Stomach (tissue), 9 donors: ENCODE measurements around the gene MAPK8IP2. TPM values are rescaled to one million over a fixed set of nuclear protein-coding genes. Genes with fewer than 3 reads are reported as not detected.

Source experiments
- DNase-seq, 2 donors: peaks; one replicate each; pipeline versions ENCODE4 v3.0.0 to v3.0.0-alpha.2; 2013 to 2019
- H3K27ac ChIP-seq, 5 donors: fragments of 200-600 bp in 4 of 5; sonication (generic) in 4 of 5; one replicate each; pipeline ENCODE4 v1.5.1; 2013 to 2019; ENCODE audit warnings: mild to moderate bottlenecking in 1 of 5, moderate library complexity in 1 of 5
- H3K27me3 ChIP-seq, 3 donors: fragments of 200-600 bp; sonication (generic); one replicate each; pipeline ENCODE4 v1.5.1; 2017 to 2019; ENCODE audit warnings: mixed run types in 1 of 3
- H3K36me3 ChIP-seq, 4 donors: fragments of 200-600 bp; sonication (generic); 1 replicate in 3 of 4; 2 replicates in 1 of 4; pipeline ENCODE4 v1.5.1; 2016 to 2019
- H3K4me1 ChIP-seq, 4 donors: fragments of 200-600 bp; sonication (generic); one replicate each; pipeline ENCODE4 v1.5.1; 2016 to 2019
- H3K4me3 ChIP-seq, 4 donors: fragments of 200-600 bp; sonication (generic) in 3 of 4; one replicate each; pipeline ENCODE4 v1.5.1; 2016 to 2019; ENCODE audit warnings: mild to moderate bottlenecking in 1 of 4
- H3K9me3 ChIP-seq, 4 donors: fragments of 200-600 bp; sonication (generic); one replicate each; pipeline ENCODE4 v1.5.1; 2016 to 2019
- EP300 ChIP-seq: sonication (generic); formaldehyde crosslinking; IDR thresholded peaks from one replicate; pipeline ENCODE4 v1.6.1; 2017; ENCODE audit warnings: antibody characterized with exemption
- POLR2A ChIP-seq, 4 donors: fragments of 450-650 bp; IDR thresholded peaks; one replicate each; pipeline ENCODE4 v1.6.1; 2016; ENCODE audit warnings: antibody characterized with exemption in 4 of 4, control low read depth in 2 of 4, mild to moderate bottlenecking in 1 of 4, moderate library complexity in 1 of 4
- POLR2AphosphoS5 ChIP-seq, 3 donors: sonication (generic); formaldehyde crosslinking; IDR thresholded peaks; one replicate each; pipeline ENCODE4 v1.6.1; 2016; ENCODE audit warnings: antibody characterized with exemption in 3 of 3
- WGBS, 5 donors: extraction: QIAGEN DNeasy Blood & Tissue Kit in 3 of 5; methylation state at CpG; one replicate each; pipeline versions ENCODE4 v1.1.5 to v1.1.7; 2013 to 2018; 5-methylcytosine and 5-hydroxymethylcytosine counted together
- intact Hi-C: fragments of 100-400 bp; cut with DNase I; formaldehyde crosslinking; loops from one replicate; pipeline ENCODE4 v1.15.1; 2023; ENCODE audit warnings: low total_unique reads
- polyA plus RNA-seq, 3 donors: library from polyadenylated mRNA; stranded (reverse); fragments of 200-250 nt; gene quantifications; one replicate each; pipeline ENCODE4 v1.2.3, GENCODE V29; 2013
- total RNA-seq, 5 donors: library from RNA; depleted of rRNA; stranded (reverse); fragments of >200 nt; gene quantifications; one replicate each; pipeline versions ENCODE4 v1.1.0 to v1.2.3, GENCODE V29; 2014 to 2016
- TF ChIP-seq, protein P1 (sequence below), 7 experiments: fragments of 450-650 bp in 4 of 7; fragments of 200-600 bp in 3 of 7; sonication (generic) in 3 of 7; IDR thresholded peaks; one replicate each; pipeline ENCODE4 v1.5.1; 2016 to 2019; ENCODE audit warnings: antibody characterized with exemption in 7 of 7, control low read depth in 2 of 7, mild to moderate bottlenecking in 1 of 7
- donor health status: healthy with polysubstance abuse.
- donor health status: Bipolar disorder and iron deficiency.
- donor health status: healthy.

MAPK8IP2 gene
- total and polyA plus RNA-seq, 8 donors, result 0.43 to 5.8 (median 0.85) TPM

DNA sequence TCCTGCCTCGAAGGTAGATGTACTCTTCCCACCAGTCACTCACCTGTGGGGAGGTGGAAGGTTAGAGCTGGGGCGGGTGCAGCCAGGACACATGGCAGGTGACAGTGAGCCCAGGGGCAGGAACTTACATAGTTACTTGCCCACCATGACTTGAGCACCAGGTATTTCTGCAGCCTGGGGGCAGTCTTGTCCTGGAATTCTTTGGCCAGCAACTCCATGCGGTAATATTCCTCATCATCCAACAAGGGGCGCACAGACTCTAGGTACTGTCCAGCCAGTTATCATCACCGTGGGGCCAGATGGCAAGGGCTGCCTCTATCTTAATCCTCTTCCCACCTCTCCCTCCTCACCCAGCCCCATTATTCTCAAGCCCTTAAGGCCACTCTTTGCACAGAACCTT is 24.5 kb upstream of the MAPK8IP2 start:
- Histone ChIP-seq H3K27ac (no peak overlapping the region), H3K36me3 (peaks cover 0 to 59% (median 38%) of the 10 kb centered on the region in 4 donors), H3K9me3 (no peaks in the 10 kb centered on the region), H3K4me1 (peaks cover 14 to 26% (median 25%) of the 10 kb centered on the region in 4 donors), H3K27me3 (peaks cover 0 to 15% (median 5%) of the 10 kb centered on the region in 3 donors), H3K4me3 (no peak overlapping the region)
- peak in 1 of 2 donors; percentile 73 for DNase-seq
- intact Hi-C loops, result no loop called here
- WGBS, 5 donors, result 50 to 63% (median 56%) methylated on average over 4 to 5 of the region's 5 CpGs
- TF ChIP-seq, protein P1, sequence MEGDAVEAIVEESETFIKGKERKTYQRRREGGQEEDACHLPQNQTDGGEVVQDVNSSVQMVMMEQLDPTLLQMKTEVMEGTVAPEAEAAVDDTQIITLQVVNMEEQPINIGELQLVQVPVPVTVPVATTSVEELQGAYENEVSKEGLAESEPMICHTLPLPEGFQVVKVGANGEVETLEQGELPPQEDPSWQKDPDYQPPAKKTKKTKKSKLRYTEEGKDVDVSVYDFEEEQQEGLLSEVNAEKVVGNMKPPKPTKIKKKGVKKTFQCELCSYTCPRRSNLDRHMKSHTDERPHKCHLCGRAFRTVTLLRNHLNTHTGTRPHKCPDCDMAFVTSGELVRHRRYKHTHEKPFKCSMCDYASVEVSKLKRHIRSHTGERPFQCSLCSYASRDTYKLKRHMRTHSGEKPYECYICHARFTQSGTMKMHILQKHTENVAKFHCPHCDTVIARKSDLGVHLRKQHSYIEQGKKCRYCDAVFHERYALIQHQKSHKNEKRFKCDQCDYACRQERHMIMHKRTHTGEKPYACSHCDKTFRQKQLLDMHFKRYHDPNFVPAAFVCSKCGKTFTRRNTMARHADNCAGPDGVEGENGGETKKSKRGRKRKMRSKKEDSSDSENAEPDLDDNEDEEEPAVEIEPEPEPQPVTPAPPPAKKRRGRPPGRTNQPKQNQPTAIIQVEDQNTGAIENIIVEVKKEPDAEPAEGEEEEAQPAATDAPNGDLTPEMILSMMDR (IDR thresholded peaks at IDR 0.05), result peak in 1 of 7 experiments; percentile 25
- TF ChIP-seq POLR2AphosphoS5 (IDR thresholded peaks at IDR 0.05), result no peak
- no peak for TF ChIP-seq POLR2A (IDR thresholded peaks at IDR 0.05)
- TF ChIP-seq EP300, result no peak

DNA sequence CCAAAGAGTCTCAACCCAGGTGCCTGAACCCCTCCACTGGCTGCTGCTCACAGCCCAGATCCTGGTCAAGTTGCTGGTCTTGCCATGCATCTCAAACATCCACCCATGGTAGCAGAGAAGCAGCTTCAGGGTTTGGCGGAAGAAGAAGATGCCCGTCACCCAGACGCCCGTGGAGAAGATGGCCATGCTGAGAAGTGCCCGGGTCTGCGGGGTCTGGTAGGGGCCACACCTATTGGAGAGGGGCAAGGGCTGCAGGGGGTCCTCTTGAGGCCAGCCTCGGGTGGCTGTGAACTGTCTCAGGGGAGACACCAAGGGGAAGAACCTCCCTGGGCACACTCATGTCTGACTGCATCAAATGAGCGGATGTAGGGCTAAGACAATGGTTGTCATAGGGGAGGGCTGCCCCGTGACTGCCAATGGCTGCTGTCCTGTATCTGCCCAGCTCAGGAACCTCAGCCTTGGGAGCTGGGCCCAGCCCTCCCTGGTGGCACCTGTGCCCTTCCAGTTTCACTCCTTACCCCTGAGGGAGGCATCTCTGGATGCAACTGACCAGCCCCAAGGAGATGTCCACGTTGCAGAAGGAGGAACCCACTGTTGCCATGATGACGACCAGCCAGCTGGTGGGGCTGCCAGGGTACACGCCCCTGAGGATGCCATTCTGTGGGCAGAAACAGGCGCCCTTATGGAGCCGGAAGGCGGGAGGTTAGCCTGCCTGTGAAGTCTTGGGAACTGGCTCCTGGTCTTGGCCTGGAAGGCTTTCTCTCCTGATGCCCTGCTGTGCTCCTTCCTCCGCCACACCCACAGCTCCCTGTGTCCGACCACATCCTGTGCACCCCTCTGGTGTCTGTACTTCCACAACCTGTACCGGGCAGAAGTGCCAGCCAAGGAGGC is 23.5 kb upstream of the MAPK8IP2 start:
- WGBS, 5 donors, result 76 to 82% (median 81%) methylated on average over 17 to 18 of the region's 18 CpGs
- H3K27ac ChIP-seq, result no peak overlapping the region
- H3K9me3 ChIP-seq, result no peaks in the 10 kb centered on the region
- no peak overlapping the region for H3K4me3 ChIP-seq
- H3K4me1 ChIP-seq, result peaks cover 24 to 36% (median 30%) of the 10 kb centered on the region in 4 donors
- DNase-seq, result no peak
- intact Hi-C loops, result no loop called here
- peaks cover 0 to 15% (median 5%) of the 10 kb centered on the region in 3 donors for H3K27me3 ChIP-seq
- peaks cover 0 to 51% (median 29%) of the 10 kb centered on the region in 4 donors for H3K36me3 ChIP-seq
- TF ChIP-seq POLR2AphosphoS5 (IDR thresholded peaks at IDR 0.05) (no peak), POLR2A (IDR thresholded peaks at IDR 0.05) (no peak)

DNA sequence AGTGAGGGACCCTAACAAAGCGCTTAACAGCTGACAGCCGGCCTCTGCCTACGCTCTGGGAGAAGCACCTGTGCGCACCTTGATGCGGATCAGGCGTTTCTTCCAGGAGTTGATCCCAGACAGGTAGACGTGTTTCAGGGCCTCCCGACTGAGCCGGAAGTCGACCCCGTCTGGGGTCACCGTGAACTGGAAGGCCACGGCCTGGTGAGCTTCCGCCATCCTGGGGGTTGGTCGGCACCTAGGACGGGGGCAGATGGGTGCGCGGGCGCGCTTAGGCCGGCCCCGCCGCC is 23.0 kb upstream of the MAPK8IP2 start:
- peaks cover 25 to 37% (median 30%) of the 10 kb centered on the region in 4 donors for H3K4me1 ChIP-seq
- H3K27ac ChIP-seq, result no peak overlapping the region
- DNase-seq, result no peak
- no peaks in the 10 kb centered on the region for H3K9me3 ChIP-seq
- peaks cover 0 to 15% (median 5%) of the 10 kb centered on the region in 3 donors for H3K27me3 ChIP-seq
- no peak for TF ChIP-seq POLR2A (IDR thresholded peaks at IDR 0.05)
- TF ChIP-seq EP300, result no peak
- no peak for TF ChIP-seq POLR2AphosphoS5 (IDR thresholded peaks at IDR 0.05)
- TF ChIP-seq, protein P1 (IDR thresholded peaks at IDR 0.05), result no peak
- peaks cover 0 to 47% (median 25%) of the 10 kb centered on the region in 4 donors for H3K36me3 ChIP-seq
- WGBS, 5 donors, result 46 to 52% (median 51%) methylated on average over 10 to 23 of the region's 23 CpGs
- intact Hi-C loops, result no loop called here
- peak overlapping the region in 1 of 4 donors; percentile 11 for H3K4me3 ChIP-seq

DNA sequence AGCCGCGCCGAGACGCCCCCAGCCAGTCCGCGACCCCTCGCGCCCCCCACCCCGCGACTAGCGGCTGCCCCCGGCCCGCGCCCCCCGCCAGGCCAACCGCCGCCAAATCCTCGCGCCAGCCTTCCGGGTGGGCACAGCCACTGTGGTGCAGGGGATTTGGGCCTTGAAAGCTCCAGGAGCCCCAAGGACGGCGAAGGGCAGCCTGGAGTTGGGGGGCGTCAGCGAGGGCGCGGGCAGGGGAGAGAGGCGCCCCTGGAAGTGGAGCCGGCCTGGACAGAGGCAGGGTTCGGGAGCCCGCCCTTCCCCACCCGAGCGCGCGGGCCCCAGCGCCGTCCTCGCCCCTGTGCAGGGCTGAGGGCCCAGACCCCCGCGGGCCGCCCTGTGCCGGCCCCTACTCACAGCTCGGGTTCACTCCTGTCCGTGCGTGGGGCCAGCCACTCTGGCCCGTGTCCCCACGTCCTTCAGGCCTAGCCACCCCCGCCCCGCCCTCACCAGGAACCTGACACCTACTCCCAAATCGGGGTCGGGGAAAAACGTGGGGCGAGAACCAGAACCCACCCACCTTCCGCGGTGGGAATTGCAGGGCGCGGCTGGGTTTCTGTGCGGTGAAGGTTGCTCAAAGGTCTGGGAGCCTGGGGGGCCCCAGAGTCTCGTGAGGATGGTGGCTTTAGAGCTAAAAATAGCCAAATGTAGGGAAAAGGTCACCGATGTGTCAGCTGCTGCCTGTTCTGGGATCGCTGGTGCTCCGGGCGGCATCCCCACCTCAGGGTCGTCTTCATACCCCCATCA is 22.4 kb upstream of the MAPK8IP2 start, which contains the start of gene CPT1B:
Gene CPT1B, minus strand, starts transcription at position 441 of the 789 bp plus-strand sequence. CDS start 512 bp downstream, outside the sequence.
- 24 to 34% (median 27%) methylated on average over 17 to 63 of the region's 63 CpGs for WGBS, 5 donors
- Histone ChIP-seq H3K36me3 (peaks cover 0 to 42% (median 22%) of the 10 kb centered on the region in 4 donors), H3K27ac (peak within 1 kb of the TSS in 1 of 5 donors; percentile 42), H3K9me3 (no peaks in the 10 kb centered on the region), H3K4me3 (peak within 1 kb of the TSS in 1 of 4 donors; percentile 11), H3K4me1 (peaks cover 26 to 37% (median 31%) of the 10 kb centered on the region in 4 donors), H3K27me3 (peaks cover 0 to 15% (median 5%) of the 10 kb centered on the region in 3 donors)
- TF ChIP-seq EP300, result no peak
- no peak for TF ChIP-seq POLR2A (IDR thresholded peaks at IDR 0.05)
- TF ChIP-seq, protein P1 (IDR thresholded peaks at IDR 0.05), result no peak
- DNase-seq, result peak in 1 of 2 donors; percentile 80
- intact Hi-C loops, result no loop called here
